NCI-H1436 (cell line): ENCODE data around the gene CNKSR3.

ENCODE experiments used
- DNase-seq: peaks from one replicate; lab custom pipeline; 2025; lab: John Stamatoyannopoulos, UW

CNKSR3 gene

DNA sequence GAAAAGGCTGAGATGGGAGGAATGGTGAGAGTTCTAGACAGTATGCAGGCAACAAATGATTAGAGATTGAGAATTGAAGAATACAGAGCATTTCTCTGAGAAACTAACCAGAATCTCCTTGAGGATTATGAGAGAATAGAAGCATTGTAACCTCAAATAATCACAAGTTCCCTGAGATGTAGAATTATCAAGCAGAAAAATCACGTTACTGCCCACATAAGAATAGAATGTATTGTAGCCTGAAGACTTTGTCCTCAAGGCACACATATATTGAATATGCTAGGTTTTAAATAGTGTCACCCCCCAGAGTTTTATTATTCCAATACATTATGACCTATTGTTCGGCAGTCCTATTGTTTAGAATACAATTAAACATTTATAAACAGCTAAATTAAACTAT lies 57.2 kb downstream of the CNKSR3 start:
- DNase-seq, result no peak

DNA sequence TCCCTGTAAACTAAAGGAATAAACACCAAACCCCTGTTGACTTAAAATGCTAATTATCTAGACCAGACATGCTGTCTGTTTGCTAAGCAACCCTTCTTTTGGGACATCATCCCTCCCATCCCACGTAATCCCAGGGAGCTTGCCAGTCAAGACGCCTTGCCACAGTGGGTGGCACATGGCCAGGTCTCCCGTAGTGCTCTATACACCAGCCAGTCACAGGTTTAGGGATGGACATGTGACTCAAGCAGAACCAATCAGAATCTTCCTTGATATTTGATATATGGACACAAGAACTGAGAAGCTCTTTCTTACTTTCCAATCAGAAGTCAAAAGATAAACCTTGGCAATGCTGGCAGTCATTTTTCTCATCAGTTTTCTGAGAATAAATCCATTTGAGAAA lies 60.0 kb downstream of the CNKSR3 start:
- no peak for DNase-seq

- peak; percentile 35 for DNase-seq
These were observed 61.9 kb downstream of the CNKSR3 start for GRCh38 chr6:154448448-154449096.

DNA sequence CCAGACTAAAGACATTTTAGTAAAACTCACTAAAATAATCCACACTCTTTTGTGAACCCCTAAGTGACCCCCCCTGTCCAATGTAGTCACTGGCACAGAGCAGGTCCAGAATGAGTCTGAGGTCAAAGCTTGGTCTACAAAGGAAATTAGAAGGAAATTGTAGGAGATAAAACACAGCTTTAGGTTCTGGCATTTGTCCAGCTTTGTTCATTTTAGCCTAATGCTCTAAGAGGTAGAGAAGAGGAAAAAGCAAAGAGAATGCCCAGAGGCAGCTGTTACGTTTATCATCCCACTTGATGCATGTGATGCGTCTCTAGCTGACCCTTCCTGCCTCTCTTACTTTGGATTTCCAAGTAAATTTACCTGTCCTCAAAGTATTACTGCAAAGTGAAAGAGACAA lies 62.5 kb downstream of the CNKSR3 start:
- DNase-seq, result peak; percentile 42

DNA sequence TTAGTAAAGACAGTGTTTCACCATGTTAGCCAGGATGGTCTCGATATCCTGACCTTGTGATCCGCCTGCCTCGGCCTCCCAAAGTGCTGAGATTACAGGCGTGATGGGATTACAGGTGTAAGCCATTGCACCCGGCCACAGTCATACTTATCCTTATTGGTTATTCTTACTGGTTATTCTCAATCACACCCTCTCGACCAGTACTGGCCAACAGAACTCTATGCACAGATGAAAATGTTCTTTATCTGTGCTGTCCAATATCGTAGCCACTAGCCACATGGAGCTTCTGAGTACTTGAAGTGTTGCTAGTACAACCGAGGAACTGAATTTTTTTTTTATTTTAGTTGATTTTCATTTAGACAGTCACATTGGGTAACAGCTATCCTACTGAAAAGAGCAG lies 63.5 kb downstream of the CNKSR3 start:
- no peak for DNase-seq

GRCh38 chr6:154445417-154445816 lies 65.1 kb downstream of the CNKSR3 start:
- no peak for DNase-seq

DNA sequence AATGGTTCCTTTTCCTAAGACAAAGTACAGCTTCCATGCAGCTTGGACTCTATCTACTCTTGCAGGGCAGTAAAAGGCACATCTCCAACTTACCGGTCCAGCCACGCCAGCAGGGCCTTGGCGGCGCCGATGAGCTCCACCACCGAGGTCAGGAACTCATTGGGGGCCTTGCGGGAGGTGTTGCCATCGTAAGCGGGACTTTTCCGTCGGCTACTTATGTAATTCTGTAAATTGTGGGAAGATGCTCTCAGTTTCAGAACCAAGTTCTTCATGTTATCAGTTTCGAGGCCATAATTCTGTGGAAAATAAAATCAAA lies 68.5 kb downstream of the CNKSR3 start:
- DNase-seq, result no peak

GRCh38 chr6:154440422-154441043 lies 70.0 kb downstream of the CNKSR3 start:
- DNase-seq, result no peak

GRCh38 chr6:154440022-154440421 lies 70.5 kb downstream of the CNKSR3 start:
- no peak for DNase-seq

DNA sequence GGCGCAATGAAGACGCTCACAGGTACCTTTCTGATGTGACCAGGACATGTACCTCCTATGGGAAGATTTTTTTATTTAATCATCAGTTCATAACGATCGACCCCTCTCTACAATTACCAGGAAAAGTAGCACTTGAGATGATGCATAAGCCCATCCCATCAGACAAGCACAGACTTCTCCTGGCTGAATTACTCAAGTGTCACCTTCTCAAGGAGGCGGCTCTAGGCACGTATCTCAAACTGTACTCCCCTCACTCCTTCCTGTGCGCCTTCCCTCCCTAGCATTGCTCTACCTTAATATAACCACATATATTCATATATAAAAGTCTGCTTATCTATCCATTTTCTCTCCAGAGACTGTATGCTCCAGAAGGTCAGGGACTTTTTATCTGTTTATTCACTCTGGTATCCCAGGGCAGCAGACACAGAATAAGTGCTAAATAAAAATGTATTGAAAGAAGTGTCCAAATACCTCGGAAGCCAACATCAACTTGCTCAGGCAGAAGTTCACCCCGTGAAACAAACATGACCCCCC lies 71.5 kb downstream of the CNKSR3 start:
- DNase-seq, result no peak

GRCh38 chr6:154435400-154435945 lies 75.0 kb downstream of the CNKSR3 start:
- DNase-seq, result no peak

GRCh38 chr6:154434662-154435061 lies 75.8 kb downstream of the CNKSR3 start:
- no peak for DNase-seq

DNA sequence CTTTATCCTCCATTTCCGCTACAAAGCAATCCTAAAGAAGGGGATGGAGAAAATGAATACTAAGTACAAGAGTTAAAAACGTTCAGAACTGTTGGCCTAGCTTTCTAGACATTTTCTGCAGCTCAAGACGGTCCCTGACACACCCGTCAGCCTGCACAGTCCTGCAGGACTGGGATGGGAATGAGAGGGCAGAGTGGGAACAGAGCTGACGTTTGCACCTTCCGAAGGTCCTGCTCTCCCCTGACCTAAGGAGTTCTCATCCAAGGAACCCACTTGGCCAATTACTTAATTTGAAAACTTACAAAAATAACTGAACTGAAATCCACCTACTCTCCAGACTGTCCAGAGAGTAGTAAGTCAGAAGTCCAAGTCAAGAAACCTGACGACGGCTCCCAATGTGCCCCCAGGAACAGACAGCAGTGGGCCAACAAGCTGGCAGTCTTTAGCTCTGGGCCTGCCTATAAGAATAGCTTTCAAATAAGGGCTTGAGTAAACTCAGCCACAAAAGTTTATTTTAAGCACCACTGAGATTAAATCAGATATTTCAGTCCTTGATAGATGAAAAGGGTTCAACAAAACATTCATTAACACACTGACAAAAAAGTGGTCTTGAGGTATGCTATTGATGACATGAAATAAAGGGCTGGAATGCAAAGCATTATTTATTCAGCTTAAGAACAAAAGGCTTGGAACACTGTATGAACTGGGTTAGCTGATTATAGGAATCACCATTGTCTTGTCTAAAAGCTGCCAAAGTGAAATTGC lies 76.8 kb downstream of the CNKSR3 start:
- no peak for DNase-seq

DNA sequence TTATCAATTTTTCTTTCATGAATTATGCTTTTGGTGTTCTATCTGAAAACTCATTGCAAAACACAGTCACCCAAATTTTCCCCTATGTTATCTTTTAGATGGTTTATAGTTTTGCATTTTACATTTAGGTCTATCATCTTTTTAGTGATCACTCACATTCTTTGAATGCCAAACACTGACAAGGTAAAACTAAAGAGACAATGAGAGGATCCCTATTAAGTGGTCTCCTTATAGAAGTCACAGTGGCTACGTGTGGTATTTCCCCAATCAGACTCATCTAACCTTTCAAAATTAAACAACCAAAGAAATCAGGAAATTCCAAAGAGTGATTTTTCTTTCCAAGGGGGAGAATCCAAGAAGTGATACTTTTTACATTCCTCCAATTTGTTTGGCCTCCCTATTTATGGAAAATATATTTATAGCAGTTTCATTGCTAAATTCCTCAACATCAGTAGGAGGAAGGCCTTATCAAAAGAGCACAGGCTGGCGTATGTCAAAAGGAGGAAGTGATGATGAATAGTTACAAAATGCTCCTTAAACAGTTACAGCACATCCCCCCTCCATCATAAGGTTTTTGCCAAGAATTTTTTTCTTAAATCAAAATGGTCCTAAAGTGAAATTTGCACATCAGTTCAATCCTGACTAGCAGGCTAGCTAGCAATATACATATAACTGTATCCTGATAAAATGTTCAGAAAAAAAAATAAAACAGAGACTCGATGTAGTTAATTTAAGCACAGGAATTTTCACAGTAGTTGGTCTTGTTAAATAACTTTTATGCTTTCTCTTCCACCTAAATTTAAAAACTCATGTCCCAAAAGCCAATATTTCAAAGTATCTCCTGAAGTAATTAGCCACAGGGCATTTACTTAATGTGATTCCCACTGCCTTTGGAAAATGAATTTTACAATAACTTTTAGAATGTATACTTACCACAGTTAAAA lies 77.7 kb downstream of the CNKSR3 start:
- DNase-seq, result no peak

- no peak for DNase-seq
These were observed 80.0 kb downstream of the CNKSR3 start for GRCh38 chr6:154430481-154430919.

GRCh38 chr6:154429711-154430110 lies 80.8 kb downstream of the CNKSR3 start:
- DNase-seq, result no peak

DNA sequence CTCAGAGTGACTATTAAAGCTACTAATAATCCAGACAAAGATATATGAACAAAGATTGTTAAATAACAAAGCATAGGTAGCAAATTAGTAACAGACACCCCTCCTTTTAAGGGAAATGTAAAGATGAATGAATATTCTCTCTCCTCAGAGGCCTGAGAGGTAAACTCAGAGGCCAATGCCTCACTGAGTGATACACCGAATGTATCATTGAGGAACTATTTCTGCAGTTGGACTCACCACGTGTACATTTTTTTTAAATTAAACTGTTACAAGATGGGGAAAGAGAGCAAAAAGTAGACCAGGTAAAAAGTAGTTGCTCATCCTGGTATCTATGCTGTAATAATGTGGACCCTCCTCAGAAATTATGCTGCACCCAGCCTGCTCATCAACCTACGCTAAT lies 81.6 kb downstream of the CNKSR3 start:
- no peak for DNase-seq

DNA sequence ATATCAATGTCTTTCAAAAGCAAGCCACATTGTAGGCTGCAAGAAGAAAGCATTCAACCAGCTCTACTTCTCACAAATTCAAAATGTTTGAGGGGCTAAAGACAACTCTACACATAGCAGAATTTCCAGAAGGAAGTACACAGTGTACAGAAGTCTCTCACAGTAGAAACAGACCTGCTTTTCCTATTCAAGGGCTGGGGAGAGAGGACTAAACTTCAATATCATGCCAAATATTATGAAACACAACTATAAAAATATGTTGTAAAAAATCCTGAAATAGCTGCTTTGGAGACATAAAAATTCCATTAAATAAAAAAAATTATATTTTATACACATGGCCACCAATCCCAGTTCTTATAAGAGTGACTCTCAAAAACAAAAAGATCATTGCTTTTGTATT lies 83.0 kb downstream of the CNKSR3 start:
- DNase-seq, result no peak

- no peak for DNase-seq
These were observed 83.5 kb downstream of the CNKSR3 start for GRCh38 chr6:154426997-154427396.

DNA sequence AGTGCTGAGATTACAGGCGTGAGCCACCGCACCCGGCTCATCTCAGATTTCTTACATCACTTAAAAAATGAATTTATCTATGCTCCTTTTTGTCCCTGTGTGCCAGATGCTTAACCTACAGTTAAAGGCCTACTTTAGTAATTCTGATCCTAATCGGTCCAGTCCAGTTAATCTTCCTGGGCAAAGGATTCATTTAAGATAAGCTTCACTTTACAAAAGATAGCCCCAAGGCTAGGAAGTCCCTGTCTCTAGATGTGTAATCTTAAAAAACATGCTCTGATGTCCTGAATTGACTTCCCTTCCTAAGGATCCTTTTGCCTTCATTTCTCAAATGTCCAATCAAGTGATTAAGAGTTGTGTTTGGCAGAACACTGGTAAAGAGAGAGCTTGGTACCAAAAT lies 85.5 kb downstream of the CNKSR3 start:
- no peak for DNase-seq

- no peak for DNase-seq
These were observed 96.3 kb downstream of the CNKSR3 start for GRCh38 chr6:154414021-154414813.
